Smooth muscle cell (in vitro differentiated cells): ENCODE results near the gene PLXNB1. TPM values are rescaled to one million over a fixed set of nuclear protein-coding genes. Genes with fewer than 3 reads are reported as not detected.

ENCODE experiments used
- DNase-seq: peaks from one replicate; lab custom pipeline; 2025; ENCODE audit not compliant: unreplicated experiment; lab: John Stamatoyannopoulos, UW
- H2AFZ ChIP-seq: fragments of 200-600 bp; sonication (generic); 2 replicates; pipeline ENCODE4 v1.6.0; 2016; ENCODE audit warnings: antibody characterized with exemption, low read depth, mild to moderate bottlenecking
- H3F3A ChIP-seq: fragments of 200-600 bp; sonication (generic); 2 replicates; pipeline ENCODE4 v1.6.0; 2017; ENCODE audit warnings: antibody characterized with exemption, low read depth
- H3K27ac ChIP-seq: fragments of 200-600 bp; sonication (generic); 2 replicates; pipeline ENCODE4 v1.5.1; 2016; ENCODE audit warnings: low read depth, mild to moderate bottlenecking
- H3K27me3 ChIP-seq: fragments of 200-600 bp; sonication (generic); 2 replicates; pipeline ENCODE4 v1.6.1; 2016; ENCODE audit warnings: low read depth, mild to moderate bottlenecking
- H3K36me3 ChIP-seq: fragments of 200-600 bp; sonication (generic); 2 replicates; pipeline ENCODE4 v1.5.1; 2016; ENCODE audit warnings: low read depth
- H3K4me1 ChIP-seq: fragments of 200-600 bp; sonication (generic); 2 replicates; pipeline ENCODE4 v1.5.1; 2016; ENCODE audit warnings: low read depth
- H3K4me2 ChIP-seq: fragments of 200-600 bp; sonication (generic); 2 replicates; pipeline ENCODE4 v1.6.0; 2016; ENCODE audit warnings: mild to moderate bottlenecking
- H3K4me3 ChIP-seq: fragments of 200-600 bp; sonication (generic); 2 replicates; pipeline ENCODE4 v1.5.1; 2016; ENCODE audit warnings: mild to moderate bottlenecking
- H3K79me2 ChIP-seq: fragments of 200-600 bp; sonication (generic); 2 replicates; pipeline ENCODE4 v1.6.0; 2016; ENCODE audit warnings: low read depth, mild to moderate bottlenecking
- H3K9ac ChIP-seq: fragments of 200-600 bp; sonication (generic); 2 replicates; pipeline ENCODE4 v1.6.0; 2016; ENCODE audit warnings: low read depth
- H3K9me3 ChIP-seq: fragments of 200-600 bp; sonication (generic); replicated peaks from 2 replicates; pipeline ENCODE4 v1.5.1; 2016; ENCODE audit warnings: low read depth
- H4K20me1 ChIP-seq: fragments of 200-600 bp; sonication (generic); 2 replicates; pipeline ENCODE4 v1.6.0; 2016; ENCODE audit warnings: low read depth
- WGBS: methylation state at CpG from one replicate; pipeline ENCODE4 v1.1.7; 2016; ENCODE audit warnings: low lambda C conversion rate; 5-methylcytosine and 5-hydroxymethylcytosine counted together
- polyA plus RNA-seq: library from polyadenylated mRNA; unstranded; fragments of >200 nt; fragmentation: Nextera tagmentation; extraction: Ambion mirVana; gene quantifications from 2 replicates; pipeline ENCODE4 v1.2.1, GENCODE V29; 2016
- total RNA-seq: library from RNA; depleted of rRNA; stranded (reverse); fragments of >200 nt; gene quantifications from 2 replicates; pipeline ENCODE4 v1.2.3, GENCODE V29; 2014
- TF ChIP-seq, protein P1 (sequence below): fragments of 200-600 bp; sonication (generic); IDR thresholded peaks from 2 replicates; pipeline ENCODE4 v1.5.1; 2017; ENCODE audit warnings: borderline replicate concordance, mild to moderate bottlenecking, antibody characterized with exemption; ENCODE audit not compliant: insufficient read depth, poor library complexity, severe bottlenecking

The PLXNB1 gene
- total and polyA plus RNA-seq, 2 experiments from 2014 or later, result 15.5 to 26.9 TPM

DNA sequence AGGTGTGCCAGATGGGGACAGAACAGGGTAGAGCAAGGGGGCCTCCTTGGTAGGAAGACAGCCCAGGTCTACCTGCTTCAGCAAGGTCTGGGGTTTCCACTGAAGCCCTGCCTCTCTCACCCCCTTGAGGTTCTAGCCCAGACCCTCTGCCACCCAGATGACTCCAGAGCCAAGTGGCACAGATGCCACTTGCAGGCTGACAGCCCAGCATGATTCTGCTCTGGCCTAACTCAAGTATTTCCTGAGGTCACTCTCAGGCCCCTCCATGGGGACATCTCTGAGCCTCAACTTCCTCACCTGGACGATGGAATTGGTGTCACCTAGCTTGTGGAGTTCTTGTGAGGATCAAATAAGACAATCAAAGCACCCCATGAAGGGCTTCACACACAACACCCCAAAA, 23.9 kb downstream of the PLXNB1 start:
- H3K4me2 ChIP-seq, result no peak overlapping the region
- TF ChIP-seq, protein P1, sequence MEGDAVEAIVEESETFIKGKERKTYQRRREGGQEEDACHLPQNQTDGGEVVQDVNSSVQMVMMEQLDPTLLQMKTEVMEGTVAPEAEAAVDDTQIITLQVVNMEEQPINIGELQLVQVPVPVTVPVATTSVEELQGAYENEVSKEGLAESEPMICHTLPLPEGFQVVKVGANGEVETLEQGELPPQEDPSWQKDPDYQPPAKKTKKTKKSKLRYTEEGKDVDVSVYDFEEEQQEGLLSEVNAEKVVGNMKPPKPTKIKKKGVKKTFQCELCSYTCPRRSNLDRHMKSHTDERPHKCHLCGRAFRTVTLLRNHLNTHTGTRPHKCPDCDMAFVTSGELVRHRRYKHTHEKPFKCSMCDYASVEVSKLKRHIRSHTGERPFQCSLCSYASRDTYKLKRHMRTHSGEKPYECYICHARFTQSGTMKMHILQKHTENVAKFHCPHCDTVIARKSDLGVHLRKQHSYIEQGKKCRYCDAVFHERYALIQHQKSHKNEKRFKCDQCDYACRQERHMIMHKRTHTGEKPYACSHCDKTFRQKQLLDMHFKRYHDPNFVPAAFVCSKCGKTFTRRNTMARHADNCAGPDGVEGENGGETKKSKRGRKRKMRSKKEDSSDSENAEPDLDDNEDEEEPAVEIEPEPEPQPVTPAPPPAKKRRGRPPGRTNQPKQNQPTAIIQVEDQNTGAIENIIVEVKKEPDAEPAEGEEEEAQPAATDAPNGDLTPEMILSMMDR, result no peak
- no peak overlapping the region for H3K27ac ChIP-seq
- no peak for DNase-seq
- H3K79me2 ChIP-seq, result no peaks in the 10 kb centered on the region
- no peaks in the 10 kb centered on the region for H3K36me3 ChIP-seq
- H3K9ac ChIP-seq, result no peak overlapping the region
- no peaks in the 10 kb centered on the region for H4K20me1 ChIP-seq
- H3F3A ChIP-seq, result no peaks in the 10 kb centered on the region
- H2AFZ ChIP-seq, result no peak overlapping the region
- no peak overlapping the region for H3K4me3 ChIP-seq
- no peaks in the 10 kb centered on the region for H3K4me1 ChIP-seq
- H3K27me3 ChIP-seq, result no peaks in the 10 kb centered on the region
- no peaks in the 10 kb centered on the region for H3K9me3 ChIP-seq
- WGBS, result 77% methylated on average over 1 of the region's 1 CpG

DNA sequence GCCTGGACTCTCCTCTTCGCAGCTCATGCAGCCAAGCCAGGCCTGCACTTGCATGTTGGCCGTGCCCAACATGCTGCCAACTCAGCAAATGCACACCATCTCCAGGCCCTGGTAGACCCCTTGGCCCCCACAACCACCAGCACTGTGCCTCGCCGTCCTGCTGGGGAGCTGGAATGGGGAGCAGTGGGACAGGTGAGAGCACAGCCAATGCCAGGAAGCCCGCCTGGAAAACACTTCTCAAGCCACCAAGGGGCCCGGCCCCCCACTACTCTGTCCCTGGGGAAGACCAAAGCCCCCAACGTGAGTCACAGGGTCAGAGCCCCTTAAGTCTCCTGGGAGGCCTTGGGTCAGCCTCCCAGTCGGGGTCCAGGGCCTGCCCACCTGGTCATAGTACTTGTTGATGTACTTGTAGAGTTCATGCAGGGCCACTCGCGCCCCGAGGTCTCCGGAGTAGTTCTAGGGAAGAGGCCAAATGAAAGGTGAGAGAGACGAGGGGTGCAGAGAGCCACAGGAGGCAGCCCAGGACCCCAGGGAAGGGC, 24.5 kb downstream of the PLXNB1 start:
- WGBS, result 98% methylated on average over 13 of the region's 13 CpGs

DNA sequence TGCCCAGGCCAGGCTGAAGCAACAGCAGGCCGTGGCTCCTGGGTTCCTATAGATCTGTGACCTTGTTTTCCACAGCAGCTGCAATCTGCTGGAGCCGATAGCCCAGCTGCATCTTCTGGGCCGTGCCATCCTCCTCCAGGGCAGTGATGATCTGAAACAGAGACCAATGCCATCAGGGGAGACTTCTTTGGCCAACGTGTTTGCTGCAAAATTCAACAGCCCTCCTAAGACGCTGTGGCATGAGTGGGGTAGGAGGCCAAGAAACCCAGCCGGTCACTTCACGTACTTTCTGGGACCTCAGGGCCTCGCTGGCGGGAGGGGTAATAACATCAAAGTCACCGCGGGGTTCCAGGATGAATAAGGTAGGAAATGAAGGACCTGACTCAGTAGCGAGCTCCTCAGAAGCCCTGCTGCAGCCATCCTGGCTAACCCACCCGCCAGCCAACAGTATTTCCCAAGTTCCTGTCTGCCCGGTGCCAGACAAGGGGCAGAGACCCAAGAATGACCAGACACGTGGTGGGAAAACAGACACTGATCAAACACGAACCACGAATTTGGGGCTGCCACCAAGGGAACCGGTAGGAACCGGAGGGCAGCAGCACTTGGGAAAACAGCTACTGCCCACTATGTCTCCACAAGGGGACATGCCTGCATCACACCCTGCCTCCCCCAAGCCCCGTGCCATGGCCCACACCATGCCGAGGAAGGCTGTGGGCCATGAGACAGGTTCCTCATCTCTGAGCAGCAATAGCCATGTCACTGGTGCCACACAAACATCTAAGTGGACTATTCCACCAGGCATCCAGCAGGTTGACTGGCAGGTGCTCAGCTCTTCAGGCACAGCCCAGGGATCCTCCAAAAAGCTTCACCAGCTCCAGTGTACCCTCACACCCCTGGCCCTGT, 25.2 kb downstream of the PLXNB1 start:
- no peaks in the 10 kb centered on the region for H3K27me3 ChIP-seq
- 93% methylated on average over 21 of the region's 21 CpGs for WGBS
- DNase-seq, result no peak

More for the DNA sequence above, 24.5 kb downstream of the PLXNB1 start:
- Histone ChIP-seq H2AFZ (no peak overlapping the region), H3K79me2 (no peaks in the 10 kb centered on the region), H3K27me3 (no peaks in the 10 kb centered on the region), H3K9ac (no peak overlapping the region), H3F3A (no peaks in the 10 kb centered on the region), H3K4me3 (no peak overlapping the region), H3K27ac (no peak overlapping the region), H3K36me3 (no peaks in the 10 kb centered on the region), H4K20me1 (no peaks in the 10 kb centered on the region), H3K4me2 (no peak overlapping the region), H3K9me3 (no peaks in the 10 kb centered on the region), H3K4me1 (no peaks in the 10 kb centered on the region)
- no peak for DNase-seq
- TF ChIP-seq, protein P1, result no peak

More for the DNA sequence above, 25.2 kb downstream of the PLXNB1 start:
- H3K9ac ChIP-seq, result no peak overlapping the region
- no peaks in the 10 kb centered on the region for H3K36me3 ChIP-seq
- H3F3A ChIP-seq, result no peaks in the 10 kb centered on the region
- no peak overlapping the region for H3K27ac ChIP-seq
- H4K20me1 ChIP-seq, result no peaks in the 10 kb centered on the region
- no peak overlapping the region for H3K4me3 ChIP-seq
- no peaks in the 10 kb centered on the region for H3K79me2 ChIP-seq
- TF ChIP-seq, protein P1, result no peak
- H3K4me1 ChIP-seq, result no peaks in the 10 kb centered on the region
- no peak overlapping the region for H2AFZ ChIP-seq
- H3K4me2 ChIP-seq, result no peak overlapping the region
- no peaks in the 10 kb centered on the region for H3K9me3 ChIP-seq
